Measurements from ENCODE around the gene NSMF.
"Not testable (repeated sequence)": the region's sequence is repeated elsewhere in the genome, so short reads cannot be mapped to it uniquely, and the experiment has no call there.

Gene NSMF

DNA sequence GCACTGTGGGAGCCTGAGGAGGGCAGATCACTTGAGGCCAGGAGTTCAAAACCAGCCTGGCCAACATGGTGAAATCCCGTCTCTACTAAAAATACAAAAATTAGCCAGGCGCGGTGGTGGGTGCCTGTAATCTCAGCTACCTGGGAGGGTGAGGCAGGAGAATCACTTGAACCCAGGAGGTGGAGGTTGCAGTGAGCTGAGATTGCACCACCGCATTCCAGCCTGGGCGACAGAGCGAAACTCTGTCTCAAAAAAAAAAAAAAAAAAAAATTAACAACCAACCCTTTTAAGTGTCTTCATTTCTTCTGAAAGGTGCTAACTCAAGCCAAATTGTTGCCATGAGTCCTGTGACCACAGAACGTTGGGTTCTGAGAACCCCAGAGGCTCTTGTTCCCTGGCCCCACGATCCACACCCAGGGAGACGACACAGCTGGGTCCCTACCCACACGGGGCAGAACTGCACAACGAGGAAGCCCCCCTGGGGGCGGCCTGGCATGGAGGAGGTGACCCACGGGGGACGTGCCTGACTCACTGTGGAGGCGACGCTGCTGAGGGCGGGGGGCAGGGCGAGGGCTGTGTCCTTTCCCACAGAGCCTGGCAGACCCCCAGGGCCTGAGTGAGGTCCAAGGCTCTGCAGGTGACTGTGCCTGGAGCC is 48.8 kb downstream of the NSMF start:
- not testable (repeated sequence) for DNase-seq

DNA sequence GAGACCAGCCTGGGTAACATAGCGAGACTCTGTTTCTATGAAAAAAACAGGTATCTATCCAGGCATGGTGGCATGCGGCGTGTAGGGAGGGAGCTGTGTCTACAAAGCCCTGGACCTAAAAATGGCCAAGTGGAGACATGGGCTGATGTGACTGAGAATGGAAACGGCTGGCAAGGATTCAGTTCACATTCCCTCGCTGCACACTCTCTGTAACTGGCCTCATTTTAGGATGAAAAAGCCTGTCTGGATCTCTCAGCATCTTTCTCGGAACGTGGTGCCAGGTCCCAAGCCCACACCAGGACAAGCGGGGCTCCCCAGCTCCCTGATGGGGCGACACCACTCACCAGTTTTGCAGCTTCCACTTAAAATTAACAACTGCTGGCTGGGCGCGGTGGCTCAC is 49.6 kb downstream of the NSMF start:
- DNase-seq = no peak

- no peak for DNase-seq
Observed at GRCh38 chr9:137408651-137409405, 50.3 kb downstream of the NSMF start.

DNA sequence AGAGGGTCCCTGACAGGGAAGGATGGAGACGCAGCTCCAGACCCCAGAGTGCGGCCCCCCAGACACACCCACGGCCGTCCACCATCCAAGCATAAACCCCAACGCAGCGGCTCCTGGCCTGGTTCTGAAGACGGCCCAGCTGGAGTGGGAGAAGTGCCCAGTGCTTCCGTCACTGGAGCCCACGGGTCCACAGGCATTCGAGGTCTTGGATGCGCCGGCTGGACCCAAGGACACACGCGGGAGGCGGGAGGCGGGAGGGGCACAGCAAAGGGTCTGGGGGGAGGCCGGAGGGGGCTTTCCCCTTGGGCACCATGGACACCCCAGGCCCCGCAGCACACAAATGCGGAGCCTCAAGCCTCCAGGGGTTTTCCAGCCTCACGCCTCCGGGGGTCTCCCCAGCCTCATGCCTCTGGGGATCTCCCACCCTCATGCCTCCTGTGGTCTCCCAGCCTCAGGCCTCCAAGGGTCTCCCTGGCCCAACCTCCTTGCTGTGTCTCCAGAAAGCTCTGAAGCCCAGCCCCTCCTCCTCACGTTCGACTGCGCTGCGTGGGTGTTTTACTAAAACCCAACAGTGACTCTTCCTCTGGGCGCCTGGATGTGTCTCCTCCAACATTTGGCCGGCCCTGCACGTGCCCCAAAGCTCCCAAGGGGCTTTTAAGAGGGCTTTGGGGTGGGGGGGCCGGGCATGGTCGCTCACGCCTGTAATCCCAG is 51.4 kb downstream of the NSMF start:
- DNase-seq = no peak

DNA sequence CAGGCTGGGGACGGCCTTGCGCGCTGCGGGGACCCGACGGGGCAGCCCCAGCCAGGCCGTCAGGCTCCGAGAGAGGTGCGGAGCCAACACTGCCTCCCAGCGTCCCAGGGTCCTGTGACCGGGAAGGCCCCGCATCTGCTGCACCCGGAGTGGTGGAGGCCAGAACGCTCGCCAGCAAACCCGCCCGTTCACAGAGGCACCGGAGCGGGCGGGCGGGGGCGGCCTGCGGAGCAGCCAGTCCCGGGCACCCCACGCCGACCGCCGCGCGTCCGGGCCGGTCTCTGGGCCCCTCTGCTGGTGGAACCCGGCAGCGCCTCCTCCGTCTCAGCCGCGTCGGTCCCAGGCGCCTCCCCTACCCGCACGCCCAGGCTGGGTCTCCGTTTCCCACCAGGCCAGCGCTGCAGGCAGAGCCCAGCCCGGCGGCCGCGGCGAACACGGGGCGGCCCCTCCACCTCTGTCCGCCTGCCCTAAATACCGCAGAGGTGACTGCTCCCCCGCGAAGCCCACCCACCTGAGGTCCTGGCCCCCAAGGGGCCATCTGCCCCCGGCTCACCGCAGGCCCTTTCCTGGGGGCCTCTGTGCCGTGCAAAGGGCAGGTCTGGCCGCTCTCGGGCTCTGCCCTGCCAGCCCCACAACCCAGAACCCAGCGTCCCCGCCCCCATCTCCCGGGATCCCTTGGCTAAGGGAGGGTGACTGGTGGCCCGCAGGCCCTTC is 52.1 kb downstream of the NSMF start:
- peak; percentile 51 to 70 for DNase-seq

DNA sequence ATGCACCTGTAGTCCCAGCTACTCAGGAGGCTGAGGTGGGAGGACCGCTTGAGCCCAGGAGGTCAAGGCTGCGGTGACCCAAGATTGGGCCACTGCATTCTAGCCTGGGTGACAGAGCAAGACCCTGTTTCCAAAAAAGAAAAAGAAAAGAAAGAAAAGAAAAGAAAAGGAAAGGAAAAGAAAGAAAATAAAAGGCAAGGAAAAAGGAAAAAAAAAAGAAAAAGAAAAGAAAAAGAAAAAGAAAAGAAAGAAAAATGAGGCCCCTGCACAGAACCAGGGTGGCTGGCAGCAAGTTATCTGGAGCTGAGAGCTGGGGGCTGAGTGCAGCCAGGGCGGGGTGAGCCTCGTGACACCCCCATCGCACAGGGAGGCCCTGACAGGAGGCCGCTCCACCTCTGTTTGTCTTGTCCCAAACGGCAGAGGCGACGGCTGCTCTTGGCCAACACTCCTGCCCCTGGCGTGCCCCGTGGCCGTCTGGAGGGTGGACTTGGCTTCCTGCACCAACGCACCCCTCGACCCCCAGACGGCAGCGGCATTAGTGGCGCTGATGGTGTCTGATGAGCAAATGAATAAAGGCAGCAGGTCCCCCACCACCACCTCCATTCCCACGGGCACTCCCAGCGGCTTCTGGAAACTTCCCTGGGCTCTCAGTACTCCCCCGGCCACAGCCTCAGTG is 52.9 kb downstream of the NSMF start:
- DNase-seq = no peak

DNA sequence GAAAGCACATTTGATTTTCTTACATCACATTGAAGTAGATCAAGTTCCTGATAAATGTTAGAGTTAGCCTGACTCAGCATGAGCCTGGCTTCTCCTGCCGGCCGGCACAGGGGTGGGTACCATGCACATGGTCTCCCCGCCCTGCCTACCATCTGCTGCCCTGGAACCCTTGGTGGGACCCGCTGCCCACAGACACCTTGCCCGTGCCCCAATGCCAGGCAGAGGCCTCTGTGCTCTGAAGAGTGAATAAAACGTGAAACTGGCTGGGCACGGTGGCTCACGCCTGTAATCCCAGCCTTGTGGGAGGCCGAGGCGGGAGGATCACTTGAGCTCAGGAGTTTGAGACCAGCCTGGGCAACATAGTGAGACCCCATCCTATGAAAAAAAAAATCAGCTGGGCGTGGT is 53.5 kb downstream of the NSMF start:
- DNase-seq = no peak

- DNase-seq = no peak
Observed at GRCh38 chr9:137404961-137405567, 54.1 kb downstream of the NSMF start.

DNA sequence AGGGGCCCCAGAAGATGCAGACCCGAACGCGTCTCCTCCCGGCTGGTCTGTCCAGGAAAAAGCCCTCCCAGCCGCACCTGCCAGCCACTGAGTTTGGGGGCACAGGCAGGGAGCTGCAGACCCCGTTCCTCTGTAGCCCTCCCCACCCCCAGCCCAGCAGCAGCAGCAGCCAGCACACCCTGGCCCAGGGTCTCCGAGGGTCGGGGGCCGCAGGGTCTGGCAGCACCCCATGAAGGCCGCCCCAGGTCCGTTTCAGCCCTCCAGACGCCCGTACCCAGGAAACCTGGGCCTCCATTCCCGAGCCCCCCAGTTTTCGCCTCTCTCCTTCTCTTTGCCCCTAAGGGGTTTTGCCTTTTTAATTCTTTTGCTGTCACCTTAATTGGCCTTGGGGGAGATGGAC is 55.9 kb downstream of the NSMF start:
- DNase-seq = no peak

- no peak for DNase-seq
Observed at GRCh38 chr9:137402746-137403145, 56.4 kb downstream of the NSMF start.

DNA sequence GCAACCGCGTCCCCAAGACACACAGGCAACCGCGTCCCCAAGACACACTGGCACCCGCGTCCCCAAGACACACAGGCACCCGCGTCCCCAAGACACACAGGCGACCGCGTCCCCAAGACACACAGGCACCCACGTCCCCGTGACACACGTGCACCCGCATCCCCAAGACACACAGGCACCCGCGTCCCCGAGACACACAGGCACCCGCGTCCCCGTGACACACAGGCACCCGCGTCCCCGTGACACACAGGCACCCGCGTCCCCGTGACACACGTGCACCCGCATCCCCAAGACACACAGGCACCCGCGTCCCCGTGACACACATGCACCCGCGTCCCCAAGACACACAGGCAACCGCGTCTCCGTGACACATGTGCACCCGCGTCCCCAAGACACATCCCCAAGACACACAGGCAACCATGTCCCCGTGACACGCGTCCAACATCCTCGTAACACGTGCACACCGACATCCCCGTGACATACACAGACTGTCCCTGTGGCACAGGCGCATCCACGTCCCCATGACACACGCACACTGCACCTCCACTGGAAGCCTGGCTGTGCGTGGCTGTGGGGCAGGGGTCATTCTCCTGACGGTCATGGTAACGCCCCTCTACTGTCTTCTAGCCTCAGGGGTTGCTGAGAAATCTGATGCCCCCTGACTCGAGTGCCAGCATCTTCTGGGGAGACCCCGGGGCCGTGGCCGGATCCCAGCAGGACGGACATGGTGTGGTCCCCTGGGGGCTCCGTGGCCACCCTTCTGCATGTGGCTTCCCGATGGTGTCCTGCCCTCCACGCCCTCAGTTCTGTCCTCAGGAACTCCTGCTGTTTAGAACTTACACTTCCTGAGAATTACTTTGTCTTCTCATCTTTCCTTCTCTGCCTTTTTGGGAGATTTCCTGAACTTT is 60.3 kb downstream of the NSMF start:
- no peak for DNase-seq

DNA sequence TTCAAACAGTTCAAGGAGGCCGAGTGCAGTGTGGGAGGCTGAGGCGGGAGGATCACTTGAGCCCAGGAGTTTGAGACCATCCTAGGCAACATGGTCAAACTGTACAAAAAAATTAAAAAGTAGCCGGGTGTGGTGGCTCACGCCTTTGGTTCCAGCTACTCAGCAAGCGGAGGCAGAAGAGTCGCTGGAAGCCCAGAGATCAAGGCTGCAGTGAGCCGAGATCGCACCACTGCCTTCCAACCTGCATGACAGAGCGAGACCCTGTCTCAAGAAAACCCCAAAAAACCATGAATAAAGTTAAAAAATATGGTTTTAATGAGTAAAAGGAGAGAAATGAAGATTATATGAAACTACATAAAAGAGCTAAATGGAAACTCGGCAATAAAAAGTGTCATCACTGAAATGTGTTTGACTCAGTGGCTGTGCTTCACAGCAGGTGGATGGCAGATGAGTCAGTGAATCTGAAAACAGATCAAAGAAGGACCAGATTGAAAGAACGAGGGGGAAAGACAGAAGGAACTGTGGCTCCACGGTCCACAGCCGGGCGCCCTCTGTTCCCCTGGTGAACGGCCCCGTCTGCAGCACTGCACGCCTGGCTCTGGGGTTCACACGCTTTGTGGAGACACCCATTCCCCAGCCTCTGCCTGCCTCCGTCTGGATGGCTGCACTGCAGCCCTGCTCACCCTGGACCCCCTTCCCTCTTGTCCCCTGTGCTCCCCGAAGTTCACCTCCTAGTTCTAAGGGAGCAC is 61.3 kb downstream of the NSMF start:
- DNase-seq = no peak
